Ectodermal cell (in vitro differentiated cells): ENCODE data around the gene AKT1.
"Not testable (repeated sequence)": the region's sequence is repeated elsewhere in the genome, so short reads cannot be mapped to it uniquely, and the experiment has no call there.

Experiments
- H3K27ac ChIP-seq: 2 replicates; pipeline ENCODE4 v1.7.0; 2013; ENCODE audit warnings: mild to moderate bottlenecking, low read depth, low read length; ENCODE audit not compliant: insufficient read depth, poor library complexity, severe bottlenecking
- H3K27me3 ChIP-seq: 2 replicates; pipeline ENCODE4 v1.7.0; 2013; ENCODE audit warnings: mild to moderate bottlenecking, low read length; ENCODE audit not compliant: insufficient read depth, control insufficient read depth, poor library complexity, severe bottlenecking
- H3K36me3 ChIP-seq: one replicate; pipeline ENCODE4 v1.7.0; 2013; ENCODE audit warnings: low read length; ENCODE audit not compliant: control insufficient read depth, insufficient read depth
- H3K4me1 ChIP-seq: one replicate; pipeline ENCODE4 v1.7.0; 2013; ENCODE audit warnings: low read length; ENCODE audit not compliant: control insufficient read depth, insufficient read depth
- H3K4me3 ChIP-seq: 2 replicates; pipeline ENCODE4 v1.7.0; 2013; ENCODE audit warnings: low read depth, low read length, control low read depth; ENCODE audit not compliant: insufficient read depth
- H3K9me3 ChIP-seq: 2 replicates; pipeline ENCODE4 v1.7.0; 2013; ENCODE audit warnings: mild to moderate bottlenecking, low read length, moderate library complexity; ENCODE audit not compliant: control insufficient read depth
- WGBS, 2 experiments: methylation state at CpG; one replicate each; pipeline ENCODE4 v1.1.7; 2013; ENCODE audit warnings: missing lambda C conversion rate in 2 of 2; 5-methylcytosine and 5-hydroxymethylcytosine counted together

AKT1 gene

GRCh38 chr14:104750753-104751057 lies 44.8 kb downstream of the AKT1 start:
- peaks cover 10% of the 10 kb centered on the region for H3K36me3 ChIP-seq
- 93 to 96% methylated on average over 5 of the region's 5 CpGs for WGBS, 2 experiments
- H3K4me3 ChIP-seq, H3K9me3 ChIP-seq, H3K27ac ChIP-seq, H3K27me3 ChIP-seq: not testable (repeated sequence)
- peaks cover 14% of the 10 kb centered on the region for H3K4me1 ChIP-seq

GRCh38 chr14:104750056-104750752 lies 45.3 kb downstream of the AKT1 start:
- H3K36me3 ChIP-seq = peaks cover 8% of the 10 kb centered on the region
- no peaks in the 10 kb centered on the region for H3K9me3 ChIP-seq
- H3K27ac ChIP-seq = no peak overlapping the region
- peaks cover 14% of the 10 kb centered on the region for H3K4me1 ChIP-seq
- H3K4me3 ChIP-seq = no peak overlapping the region
- no peaks in the 10 kb centered on the region for H3K27me3 ChIP-seq
- 90 to 93% methylated on average over 12 of the region's 12 CpGs for WGBS, 2 experiments

- H3K27me3 ChIP-seq = no peaks in the 10 kb centered on the region
- H3K9me3 ChIP-seq = no peaks in the 10 kb centered on the region
- H3K36me3 ChIP-seq = peaks cover 4% of the 10 kb centered on the region
- H3K27ac ChIP-seq = no peak overlapping the region
- peaks cover 11% of the 10 kb centered on the region for H3K4me1 ChIP-seq
- no peak overlapping the region for H3K4me3 ChIP-seq
- WGBS, 2 experiments = 55 to 61% methylated on average over 11 of the region's 11 CpGs
Observed at GRCh38 chr14:104749111-104749649, 46.4 kb downstream of the AKT1 start.

- Histone ChIP-seq H3K36me3 (peaks cover 4% of the 10 kb centered on the region), H3K9me3 (no peaks in the 10 kb centered on the region), H3K27me3 (no peaks in the 10 kb centered on the region), H3K4me1 (peaks cover 8% of the 10 kb centered on the region), H3K4me3 (no peak overlapping the region), H3K27ac (no peak overlapping the region)
- WGBS, 2 experiments = 80 to 83% methylated on average over 9 of the region's 9 CpGs
Observed at GRCh38 chr14:104747876-104748275, 47.7 kb downstream of the AKT1 start.

- Histone ChIP-seq H3K36me3 (peaks cover 4% of the 10 kb centered on the region), H3K9me3 (no peaks in the 10 kb centered on the region), H3K4me1 (peaks cover 8% of the 10 kb centered on the region), H3K27ac (no peak overlapping the region), H3K27me3 (no peaks in the 10 kb centered on the region), H3K4me3 (no peak overlapping the region)
- WGBS, 2 experiments = 95 to 96% methylated on average over 7 of the region's 7 CpGs
Observed at GRCh38 chr14:104746934-104747481, 48.5 kb downstream of the AKT1 start.

GRCh38 chr14:104746071-104746545 lies 49.4 kb downstream of the AKT1 start:
- no peak overlapping the region for H3K4me3 ChIP-seq
- WGBS, 2 experiments = 93 to 94% methylated on average over 13 of the region's 13 CpGs
- H3K27me3 ChIP-seq = no peaks in the 10 kb centered on the region
- no peaks in the 10 kb centered on the region for H3K9me3 ChIP-seq
- H3K36me3 ChIP-seq = peaks cover 4% of the 10 kb centered on the region
- peaks cover 8% of the 10 kb centered on the region for H3K4me1 ChIP-seq
- no peak overlapping the region for H3K27ac ChIP-seq

- no peak overlapping the region for H3K4me3 ChIP-seq
- H3K27me3 ChIP-seq = no peaks in the 10 kb centered on the region
- H3K27ac ChIP-seq = no peak overlapping the region
- 96 to 97% methylated on average over 9 of the region's 9 CpGs for WGBS, 2 experiments
- H3K36me3 ChIP-seq = peaks cover 4% of the 10 kb centered on the region
- no peaks in the 10 kb centered on the region for H3K9me3 ChIP-seq
- peaks cover 8% of the 10 kb centered on the region for H3K4me1 ChIP-seq
Observed at GRCh38 chr14:104745431-104745830, 50.1 kb downstream of the AKT1 start.

GRCh38 chr14:104744484-104744883 lies 51.1 kb downstream of the AKT1 start:
- peaks cover 8% of the 10 kb centered on the region for H3K4me1 ChIP-seq
- no peak overlapping the region for H3K4me3 ChIP-seq
- H3K36me3 ChIP-seq = no peaks in the 10 kb centered on the region
- WGBS, 2 experiments = 85 to 88% methylated on average over 10 of the region's 10 CpGs
- no peaks in the 10 kb centered on the region for H3K9me3 ChIP-seq
- H3K27me3 ChIP-seq = no peaks in the 10 kb centered on the region
- H3K27ac ChIP-seq = no peak overlapping the region

- Histone ChIP-seq H3K36me3 (no peaks in the 10 kb centered on the region), H3K27me3 (no peaks in the 10 kb centered on the region), H3K27ac (no peak overlapping the region), H3K4me1 (peaks cover 7% of the 10 kb centered on the region), H3K4me3 (no peak overlapping the region), H3K9me3 (no peaks in the 10 kb centered on the region)
- 89 to 90% methylated on average over 28 of the region's 28 CpGs for WGBS, 2 experiments
Observed at GRCh38 chr14:104743461-104744380, 51.8 kb downstream of the AKT1 start.
